ENCODE results near the gene ERRFI1. TPM values are rescaled to one million over a fixed set of nuclear protein-coding genes. Genes with fewer than 3 reads are reported as not detected.

Gene ERRFI1
- total RNA-seq, 2 donors from 2014 or later = 33.0 to 34.5 TPM

GRCh38 chr1:8013399-8013798 is 12.7 kb downstream of the ERRFI1 start:
- H3K27me3 ChIP-seq = no peaks in the 10 kb centered on the region
- H3K36me3 ChIP-seq = peaks cover 29% of the 10 kb centered on the region
- H3K27ac ChIP-seq = no peak overlapping the region
- H3K9me3 ChIP-seq = no peaks in the 10 kb centered on the region
- H3K4me3 ChIP-seq = no peak overlapping the region
- no peak for DNase-seq (ENCODE audit: low spot score)
- peaks cover 0 to 36% of the 10 kb centered on the region in 2 donors for H3K4me1 ChIP-seq
- TF ChIP-seq, protein P1, sequence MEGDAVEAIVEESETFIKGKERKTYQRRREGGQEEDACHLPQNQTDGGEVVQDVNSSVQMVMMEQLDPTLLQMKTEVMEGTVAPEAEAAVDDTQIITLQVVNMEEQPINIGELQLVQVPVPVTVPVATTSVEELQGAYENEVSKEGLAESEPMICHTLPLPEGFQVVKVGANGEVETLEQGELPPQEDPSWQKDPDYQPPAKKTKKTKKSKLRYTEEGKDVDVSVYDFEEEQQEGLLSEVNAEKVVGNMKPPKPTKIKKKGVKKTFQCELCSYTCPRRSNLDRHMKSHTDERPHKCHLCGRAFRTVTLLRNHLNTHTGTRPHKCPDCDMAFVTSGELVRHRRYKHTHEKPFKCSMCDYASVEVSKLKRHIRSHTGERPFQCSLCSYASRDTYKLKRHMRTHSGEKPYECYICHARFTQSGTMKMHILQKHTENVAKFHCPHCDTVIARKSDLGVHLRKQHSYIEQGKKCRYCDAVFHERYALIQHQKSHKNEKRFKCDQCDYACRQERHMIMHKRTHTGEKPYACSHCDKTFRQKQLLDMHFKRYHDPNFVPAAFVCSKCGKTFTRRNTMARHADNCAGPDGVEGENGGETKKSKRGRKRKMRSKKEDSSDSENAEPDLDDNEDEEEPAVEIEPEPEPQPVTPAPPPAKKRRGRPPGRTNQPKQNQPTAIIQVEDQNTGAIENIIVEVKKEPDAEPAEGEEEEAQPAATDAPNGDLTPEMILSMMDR (IDR thresholded peaks at IDR 0.05) = no peak

DNA sequence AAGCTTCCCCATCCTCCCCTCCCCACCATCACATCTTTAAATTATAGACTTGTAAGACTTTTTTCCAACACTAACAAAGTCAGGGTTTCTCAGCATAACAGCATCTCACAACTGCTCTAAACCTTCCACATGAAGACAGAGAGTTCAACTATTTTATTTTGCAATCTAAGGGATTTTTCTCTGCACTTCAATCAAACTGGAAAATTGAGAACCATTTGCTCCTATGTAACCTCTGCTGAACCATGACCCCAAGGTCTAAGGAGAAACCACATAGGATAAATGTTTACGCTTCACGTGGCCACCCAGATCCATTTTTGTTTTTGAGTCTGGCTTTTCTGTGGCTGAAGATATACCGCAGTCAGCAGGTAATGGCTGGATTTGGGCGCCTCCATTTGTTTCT is 13.2 kb downstream of the ERRFI1 start:
- H3K27ac ChIP-seq = no peak overlapping the region
- peaks cover 29% of the 10 kb centered on the region for H3K36me3 ChIP-seq
- peaks cover 0 to 31% of the 10 kb centered on the region in 2 donors for H3K4me1 ChIP-seq

DNA sequence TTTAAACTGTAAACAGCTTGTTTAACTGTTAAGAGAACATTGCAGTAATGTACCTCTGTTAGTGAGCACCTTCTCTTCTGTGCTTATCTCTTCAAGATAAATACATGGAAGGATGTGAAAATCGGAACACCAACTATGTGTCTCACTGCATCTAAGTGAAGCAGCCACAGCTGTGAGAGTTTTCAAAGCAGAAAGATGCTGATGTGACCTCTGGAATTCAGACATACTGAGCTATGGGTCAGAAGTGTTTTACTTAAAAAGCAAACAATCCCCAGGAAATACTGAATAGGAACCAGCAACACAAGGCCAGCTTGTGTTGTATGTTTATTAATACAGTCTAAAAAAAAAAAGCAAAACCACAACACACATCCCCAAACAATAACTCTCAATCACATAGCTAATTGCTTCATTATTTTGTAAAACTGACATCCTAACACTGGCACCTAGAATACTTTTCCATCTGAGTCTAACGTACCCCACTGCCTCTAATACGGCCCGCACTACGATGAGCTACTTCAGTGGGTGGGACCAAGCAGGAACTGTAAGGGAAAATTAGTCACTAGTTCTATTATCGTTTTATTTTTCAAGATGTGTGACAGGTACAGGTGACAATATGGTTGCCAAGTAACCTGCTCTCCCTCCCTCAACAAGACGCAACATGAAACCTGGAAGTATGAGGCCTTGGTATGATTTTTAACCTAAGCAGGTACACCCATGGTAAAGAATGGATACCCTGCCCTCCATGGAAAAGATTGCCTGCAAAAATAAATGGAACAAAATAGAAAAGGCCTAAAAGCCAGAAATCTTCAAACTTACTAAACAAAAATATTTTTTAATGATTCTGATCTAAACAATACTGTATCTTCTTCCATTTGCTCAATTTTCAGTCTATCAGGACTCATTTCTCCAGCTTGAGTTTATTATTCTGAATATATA is 13.9 kb downstream of the ERRFI1 start:
- Histone ChIP-seq H3K4me3 (no peak overlapping the region), H3K4me1 (peaks cover 0 to 24% of the 10 kb centered on the region in 2 donors), H3K9me3 (no peaks in the 10 kb centered on the region), H3K27ac (no peak overlapping the region), H3K27me3 (no peaks in the 10 kb centered on the region), H3K36me3 (peaks cover 29% of the 10 kb centered on the region)
- no peak for DNase-seq (ENCODE audit: low spot score)
- TF ChIP-seq, protein P1 (IDR thresholded peaks at IDR 0.05) = no peak

More for the DNA sequence above, 13.2 kb downstream of the ERRFI1 start:
- Histone ChIP-seq H3K27me3 (no peaks in the 10 kb centered on the region), H3K9me3 (no peaks in the 10 kb centered on the region), H3K4me3 (no peak overlapping the region)
- TF ChIP-seq, protein P1 (IDR thresholded peaks at IDR 0.05) = no peak
- DNase-seq (ENCODE audit: low spot score) = no peak

GRCh38 chr1:8011016-8011415 is 15.1 kb downstream of the ERRFI1 start:
- Histone ChIP-seq H3K27ac (no peak overlapping the region), H3K4me3 (no peak overlapping the region), H3K9me3 (no peaks in the 10 kb centered on the region), H3K27me3 (no peaks in the 10 kb centered on the region), H3K36me3 (peaks cover 29% of the 10 kb centered on the region), H3K4me1 (peaks cover 0 to 17% of the 10 kb centered on the region in 2 donors)
- DNase-seq (ENCODE audit: low spot score) = peak; percentile 44
- TF ChIP-seq, protein P1 (IDR thresholded peaks at IDR 0.05) = no peak

DNA sequence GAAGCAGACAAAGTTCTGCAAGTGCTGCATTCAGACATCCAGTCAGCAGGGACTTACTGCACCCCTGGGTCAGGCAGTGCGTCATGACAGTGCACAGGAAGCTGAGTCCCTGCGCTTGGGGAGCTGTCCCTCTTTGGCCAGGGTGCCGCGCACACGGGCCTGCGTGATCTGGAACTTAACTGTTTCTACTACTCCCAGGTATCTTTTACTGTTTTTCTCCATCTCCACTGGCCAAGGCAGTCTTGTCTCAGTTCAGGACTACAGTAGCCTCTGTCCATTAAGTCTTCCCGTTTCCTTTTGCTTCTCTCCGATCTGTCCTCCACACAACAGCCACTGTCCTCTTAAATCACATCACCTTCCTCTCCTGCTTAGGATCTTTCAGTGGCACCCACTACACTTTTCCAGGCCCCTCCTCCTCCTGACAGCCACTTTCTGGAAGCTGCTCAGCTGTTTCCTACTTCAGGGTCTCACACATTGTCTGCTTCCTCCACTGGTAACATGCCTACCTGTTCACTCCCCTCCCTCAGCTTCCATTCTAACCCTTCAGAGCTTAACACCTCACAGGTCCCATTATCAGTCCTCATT is 15.9 kb downstream of the ERRFI1 start:
- Histone ChIP-seq H3K9me3 (no peaks in the 10 kb centered on the region), H3K4me3 (no peak overlapping the region), H3K27me3 (no peaks in the 10 kb centered on the region), H3K27ac (no peak overlapping the region), H3K4me1 (peaks cover 0 to 17% of the 10 kb centered on the region in 2 donors), H3K36me3 (peaks cover 29% of the 10 kb centered on the region)
- no peak for DNase-seq (ENCODE audit: low spot score)
- TF ChIP-seq, protein P1 (IDR thresholded peaks at IDR 0.05) = no peak
